Liver (tissue), 9 donors: ENCODE results near the gene CELSR1. TPM values are rescaled to one million over a fixed set of nuclear protein-coding genes. Genes with fewer than 3 reads are reported as not detected.

Experiments
- DNase-seq: peaks from one replicate; pipeline ENCODE4 v3.0.0-alpha.2; 2017; ENCODE audit warnings: low spot score
- H3K27ac ChIP-seq, 2 donors: one replicate each; pipeline ENCODE4 v1.7.0; 2013; ENCODE audit warnings: inconsistent platforms in 2 of 2, low read length in 2 of 2, control low read depth in 1 of 2, low read depth in 1 of 2, mild to moderate bottlenecking in 1 of 2
- H3K27me3 ChIP-seq, 4 donors: one replicate each; pipeline versions ENCODE4 v1.6.1 to v1.7.0; 2013; ENCODE audit warnings: low read length in 3 of 4, inconsistent platforms in 1 of 4, mild to moderate bottlenecking in 1 of 4, moderate library complexity in 1 of 4; ENCODE audit not compliant: control insufficient read depth in 4 of 4, insufficient read depth in 4 of 4
- H3K36me3 ChIP-seq, 4 donors: one replicate each; pipeline versions ENCODE4 v1.6.1 to v1.7.0; 2013; ENCODE audit warnings: low read length in 3 of 4, mild to moderate bottlenecking in 3 of 4, low read depth in 1 of 4, moderate library complexity in 1 of 4; ENCODE audit not compliant: control insufficient read depth in 4 of 4, insufficient read depth in 3 of 4
- H3K4me1 ChIP-seq, 4 donors: one replicate each; pipeline versions ENCODE4 v1.6.1 to v1.7.0; 2013; ENCODE audit warnings: low read length in 3 of 4, mild to moderate bottlenecking in 3 of 4, moderate library complexity in 1 of 4; ENCODE audit not compliant: control insufficient read depth in 4 of 4, insufficient read depth in 4 of 4
- H3K4me3 ChIP-seq, 3 donors: one replicate each; pipeline versions ENCODE4 v1.6.1 to v1.7.0; 2013; ENCODE audit warnings: low read length in 3 of 3, control low read depth in 1 of 3, low read depth in 1 of 3, mild to moderate bottlenecking in 1 of 3
- H3K9ac ChIP-seq, 2 donors: one replicate each; pipeline ENCODE4 v1.7.0; 2013; ENCODE audit warnings: low read length in 2 of 2, mild to moderate bottlenecking in 2 of 2, moderate library complexity in 2 of 2, control low read depth in 1 of 2, low read depth in 1 of 2
- H3K9me3 ChIP-seq, 4 donors: one replicate each; pipeline versions ENCODE4 v1.6.1 to v1.7.0; 2013; ENCODE audit warnings: low read length in 3 of 4; ENCODE audit not compliant: control insufficient read depth in 4 of 4
- ATF3 ChIP-seq: IDR thresholded peaks from 2 replicates; pipeline ENCODE4 v1.6.1; 2016; ENCODE audit warnings: antibody characterized with exemption
- CTCF ChIP-seq: fragments of 150-350 bp; IDR thresholded peaks from 2 replicates; pipeline ENCODE4 v1.5.1; 2017; ENCODE audit warnings: improper control_type of control experiment, low read depth, low read length; ENCODE audit not compliant: missing input control
- EGR1 ChIP-seq, 2 donors: IDR thresholded peaks; 2 replicates each; pipeline ENCODE4 v1.6.1; 2016 to 2018; ENCODE audit warnings: antibody characterized with exemption in 2 of 2, low read depth in 2 of 2
- FOXA2 ChIP-seq: IDR thresholded peaks from 2 replicates; pipeline ENCODE4 v1.6.1; 2016; ENCODE audit warnings: antibody characterized with exemption
- HNF4A ChIP-seq, 2 donors: conservative IDR thresholded peaks; 2 replicates each; pipeline ENCODE4 v1.6.1; 2016; ENCODE audit warnings: antibody characterized with exemption in 2 of 2, mild to moderate bottlenecking in 2 of 2
- JUND ChIP-seq, 2 donors: IDR thresholded peaks; 2 replicates each; pipeline ENCODE4 v1.6.1; 2016; ENCODE audit warnings: antibody characterized with exemption in 2 of 2
- MAX ChIP-seq: IDR thresholded peaks from 2 replicates; pipeline ENCODE4 v1.6.1; 2016; ENCODE audit warnings: antibody characterized with exemption
- NR2F2 ChIP-seq: IDR thresholded peaks from 2 replicates; pipeline ENCODE4 v1.6.1; 2016; ENCODE audit warnings: antibody characterized with exemption
- RAD21 ChIP-seq, 2 donors: IDR thresholded peaks; 2 replicates each; pipeline ENCODE4 v1.6.1; 2016; ENCODE audit warnings: antibody characterized with exemption in 2 of 2, mild to moderate bottlenecking in 2 of 2
- REST ChIP-seq: IDR thresholded peaks from 2 replicates; pipeline ENCODE4 v1.6.1; 2016; ENCODE audit warnings: antibody characterized with exemption, mild to moderate bottlenecking
- SP1 ChIP-seq: IDR thresholded peaks from 2 replicates; pipeline ENCODE4 v1.6.1; 2018; ENCODE audit warnings: antibody characterized with exemption, mild to moderate bottlenecking
- TAF1 ChIP-seq: conservative IDR thresholded peaks from 2 replicates; pipeline ENCODE4 v1.6.1; 2016; ENCODE audit warnings: antibody characterized with exemption, mild to moderate bottlenecking
- YY1 ChIP-seq: IDR thresholded peaks from 2 replicates; pipeline ENCODE4 v1.6.1; 2016; ENCODE audit warnings: antibody characterized with exemption, mild to moderate bottlenecking
- ZBTB33 ChIP-seq: IDR thresholded peaks from 2 replicates; pipeline ENCODE4 v1.6.1; 2016; ENCODE audit warnings: antibody characterized with exemption
- WGBS: extraction: QIAGEN DNeasy Blood & Tissue Kit; methylation state at CpG from one replicate; pipeline ENCODE4 v1.1.7; 2013; 5-methylcytosine and 5-hydroxymethylcytosine counted together
- polyA plus RNA-seq, 2 donors: library from polyadenylated mRNA; stranded (reverse) in 1 of 2; unstranded in 1 of 2; fragments of 200-250 nt in 1 of 2; fragments of >200 nt in 1 of 2; fragmentation: Nextera tagmentation in 1 of 2; extraction: Ambion mirVana in 1 of 2; gene quantifications; one replicate each; pipeline versions ENCODE4 v1.2.1 to v1.2.3, GENCODE V29; 2013 to 2015
- total RNA-seq, 2 donors: library from RNA; depleted of rRNA; stranded (reverse); fragments of >200 nt; gene quantifications; one replicate each; pipeline ENCODE4 v1.2.3, GENCODE V29; 2014
- donor health status: healthy.
- donor health status: healthy.
- donor health status: healthy.
- donor health status: healthy.
- donor health status: healthy.

CELSR1 gene
- total and polyA plus RNA-seq, 4 donors, result 0.37 to 1.6 (median 1.3) TPM

GRCh38 chr22:46581538-46582244 is 44.3 kb upstream of the CELSR1 start:
- Histone ChIP-seq H3K4me3 (no peak overlapping the region), H3K36me3 (no peaks in the 10 kb centered on the region), H3K9me3 (no peaks in the 10 kb centered on the region), H3K4me1 (peaks cover 19 to 48% (median 41%) of the 10 kb centered on the region in 4 donors), H3K27me3 (no peaks in the 10 kb centered on the region), H3K9ac (no peak overlapping the region), H3K27ac (no peak overlapping the region)
- no peak for DNase-seq
- WGBS, result 88% methylated on average over 14 of the region's 14 CpGs
- TF ChIP-seq EGR1 (IDR thresholded peaks at IDR 0.05; ENCODE audit: low read depth in 2 of 2), result no peak
- no peak for TF ChIP-seq FOXA2
- no peak for TF ChIP-seq REST
- no peak for TF ChIP-seq MAX
- no peak for TF ChIP-seq ATF3
- no peak for TF ChIP-seq JUND (IDR thresholded peaks at IDR 0.05)
- no peak for TF ChIP-seq SP1
- TF ChIP-seq ZBTB33, result no peak
- no peak for TF ChIP-seq HNF4A (conservative IDR thresholded peaks at IDR 0.05)
- TF ChIP-seq YY1, result no peak
- TF ChIP-seq NR2F2, result no peak

- Histone ChIP-seq H3K4me1 (peaks cover 24 to 53% (median 44%) of the 10 kb centered on the region in 4 donors), H3K9ac (no peak overlapping the region), H3K9me3 (no peaks in the 10 kb centered on the region), H3K4me3 (no peak overlapping the region), H3K27me3 (no peaks in the 10 kb centered on the region), H3K36me3 (no peaks in the 10 kb centered on the region), H3K27ac (no peak overlapping the region)
- TF ChIP-seq RAD21 (IDR thresholded peaks at IDR 0.05) (no peak), ATF3 (no peak), JUND (IDR thresholded peaks at IDR 0.05) (no peak), YY1 (no peak), NR2F2 (no peak), REST (no peak), CTCF (no peak), TAF1 (no peak)
- DNase-seq, result no peak
- 84% methylated on average over 13 of the region's 13 CpGs for WGBS
Observed at GRCh38 chr22:46580940-46581537, 43.6 kb upstream of the CELSR1 start.
